ENCODE data around the gene TRIP10. TPM values are rescaled to one million over a fixed set of nuclear protein-coding genes. Genes with fewer than 3 reads are reported as not detected.
"Not testable (repeated sequence)": the region's sequence is repeated elsewhere in the genome, so short reads cannot be mapped to it uniquely, and the experiment has no call there.

The TRIP10 gene
- total RNA-seq, 1 donor from 2014 or later: 50.5 TPM

DNA sequence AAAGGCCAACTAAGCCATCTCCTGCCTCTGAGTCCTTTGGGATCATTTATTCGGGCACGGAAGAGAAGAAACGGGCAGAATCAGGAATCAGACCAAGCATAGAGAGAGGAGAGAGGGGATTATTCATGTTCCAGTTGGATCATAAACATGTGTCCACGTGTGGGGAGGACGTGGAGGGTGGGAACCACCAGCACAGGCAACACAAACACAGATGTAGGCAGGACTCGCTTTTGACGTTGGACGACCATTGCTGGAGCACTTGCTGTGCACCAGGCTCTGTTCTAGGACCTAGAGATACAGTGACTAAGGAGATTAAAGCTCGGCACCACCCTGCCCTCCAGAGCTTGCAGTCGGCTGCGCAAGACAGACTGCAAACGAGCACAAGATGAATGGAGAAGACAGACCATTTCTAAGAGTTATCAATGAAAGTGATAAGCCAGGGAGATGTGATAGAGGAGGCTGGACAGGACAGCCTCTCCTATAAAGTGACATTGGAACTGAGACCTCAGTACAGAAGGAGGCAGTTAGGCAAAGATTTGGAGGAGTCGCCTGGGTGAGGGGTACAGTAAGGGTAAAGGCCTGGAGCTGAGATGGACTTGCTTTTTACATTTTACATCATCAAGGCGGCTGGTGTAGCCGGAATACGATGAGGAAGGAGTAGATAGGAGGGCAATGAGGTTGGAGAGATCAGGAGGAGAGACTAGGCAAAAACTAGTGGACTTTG lies 27.0 kb downstream of the TRIP10 start:
- DNase-seq (ENCODE audit: low read depth, low spot score): no peak

DNA sequence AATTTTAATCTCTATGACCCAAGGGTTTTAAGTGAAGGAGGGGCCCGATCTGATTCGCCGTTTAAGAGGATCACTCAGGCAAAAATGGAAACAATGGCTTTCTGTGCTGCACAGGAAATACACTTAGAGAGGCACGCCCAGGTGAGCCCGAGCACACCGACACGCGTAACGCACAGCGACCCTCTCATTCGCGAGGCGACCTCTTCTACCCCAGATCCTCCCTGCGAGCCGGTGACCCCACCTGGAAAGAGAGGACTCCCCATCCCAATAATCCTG lies 27.5 kb downstream of the TRIP10 start:
- no peak for DNase-seq (ENCODE audit: low read depth, low spot score)

DNA sequence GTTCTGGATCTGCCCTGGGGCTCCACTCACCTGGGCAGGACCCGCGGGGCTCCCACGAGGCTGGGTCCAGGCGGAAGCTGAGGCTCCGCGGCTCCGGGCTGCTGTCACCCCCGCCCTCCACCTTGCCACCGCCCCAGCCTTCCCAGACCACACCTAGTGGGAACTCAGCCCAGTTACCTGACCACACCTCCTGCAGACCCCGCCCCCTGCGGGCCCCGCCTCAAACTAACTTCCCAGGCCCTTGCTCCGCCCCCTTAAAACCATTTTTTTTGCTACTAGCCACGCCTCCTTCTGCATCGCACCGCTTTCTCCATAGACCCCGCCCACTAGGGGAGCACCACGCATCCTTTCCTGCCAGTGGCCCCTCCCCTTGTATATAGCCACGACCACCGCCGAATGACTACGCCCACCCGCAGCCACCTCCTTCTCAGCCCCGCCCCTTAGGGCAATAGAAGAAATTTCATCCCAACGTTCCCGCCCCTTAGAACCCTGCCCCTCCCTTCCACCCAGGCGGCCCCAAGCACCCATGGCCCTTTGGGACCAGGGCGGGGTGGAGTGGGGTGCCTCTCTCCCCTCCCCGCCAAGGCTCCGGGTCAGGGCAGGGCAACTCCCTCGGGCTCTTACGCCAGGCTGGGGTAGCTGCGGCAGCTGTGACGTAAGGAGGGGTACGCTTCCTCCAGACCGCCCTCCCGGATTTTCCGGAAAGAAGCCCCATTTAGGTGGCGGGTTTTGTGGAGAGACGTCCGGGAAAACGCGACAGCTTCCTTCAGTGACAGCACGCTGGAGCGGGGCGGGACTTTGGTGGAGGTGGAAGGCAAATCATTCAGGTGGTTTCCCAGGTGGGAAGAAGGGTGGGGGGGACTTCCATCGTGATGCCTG lies 28.1 kb downstream of the TRIP10 start, which contains the start of gene SH2D3A:
SH2D3A (minus strand) TSS at position 79 of the 879 bp plus-strand sequence. CDS start 3,687 bp downstream, outside the sequence.
- DNase-seq (ENCODE audit: low read depth, low spot score): no peak

DNA sequence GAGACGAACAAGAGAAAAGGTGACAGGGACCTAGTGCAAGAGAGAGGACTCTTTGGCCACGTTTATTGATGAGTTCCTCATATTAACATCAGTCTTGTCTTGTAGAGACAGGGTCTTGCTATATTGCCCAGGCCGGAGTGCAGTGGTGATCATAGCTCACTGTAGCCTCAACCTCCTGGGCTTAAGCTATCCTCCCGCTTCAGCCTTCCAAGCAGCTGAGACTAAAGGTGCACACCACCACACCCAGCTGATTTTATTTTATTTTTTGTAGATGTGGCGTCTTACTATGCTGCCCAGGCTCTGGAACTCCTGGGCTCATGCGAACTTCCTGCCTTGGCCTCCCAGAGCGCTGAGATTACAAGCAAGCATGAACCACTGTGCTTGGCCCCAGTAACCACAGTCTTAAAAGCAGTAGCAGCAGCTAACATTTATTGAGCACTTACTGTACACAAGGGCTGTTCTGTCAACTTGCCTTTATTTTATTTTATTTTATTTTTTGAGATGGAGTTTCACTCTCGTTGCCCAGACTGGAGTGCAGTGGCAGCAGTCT lies 28.8 kb downstream of the TRIP10 start:
- DNase-seq (ENCODE audit: low read depth, low spot score): no peak

DNA sequence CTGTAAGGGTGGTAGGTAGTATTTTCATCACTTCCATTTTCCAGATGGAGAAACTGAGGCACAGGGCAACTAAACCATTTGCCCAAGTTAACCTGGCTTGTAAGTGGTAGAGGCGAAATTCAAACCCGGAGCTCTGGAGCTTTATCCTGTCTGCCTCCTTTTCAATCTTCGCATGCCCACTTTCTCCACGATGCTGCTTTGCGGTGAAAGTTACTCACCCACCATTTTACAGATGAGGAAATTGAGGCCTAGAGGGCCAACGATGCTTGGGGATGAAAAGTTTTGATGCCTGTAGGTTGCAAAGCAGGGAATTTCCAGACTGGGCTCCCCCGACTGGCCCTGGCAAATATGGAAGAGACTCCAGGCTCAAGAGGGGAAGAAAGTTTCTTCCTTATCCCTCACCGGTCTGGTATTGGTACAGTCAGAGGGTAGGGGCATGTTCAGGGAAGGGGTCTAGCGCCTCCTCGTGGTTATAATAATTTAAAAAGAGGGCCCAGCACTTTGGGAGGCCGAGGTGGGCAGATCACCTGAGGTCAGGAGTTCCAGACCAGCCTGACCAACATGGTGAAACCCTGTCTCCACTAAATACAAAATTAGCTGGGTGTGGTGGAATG lies 29.6 kb downstream of the TRIP10 start:
- no peak for DNase-seq (ENCODE audit: low read depth, low spot score)

DNA sequence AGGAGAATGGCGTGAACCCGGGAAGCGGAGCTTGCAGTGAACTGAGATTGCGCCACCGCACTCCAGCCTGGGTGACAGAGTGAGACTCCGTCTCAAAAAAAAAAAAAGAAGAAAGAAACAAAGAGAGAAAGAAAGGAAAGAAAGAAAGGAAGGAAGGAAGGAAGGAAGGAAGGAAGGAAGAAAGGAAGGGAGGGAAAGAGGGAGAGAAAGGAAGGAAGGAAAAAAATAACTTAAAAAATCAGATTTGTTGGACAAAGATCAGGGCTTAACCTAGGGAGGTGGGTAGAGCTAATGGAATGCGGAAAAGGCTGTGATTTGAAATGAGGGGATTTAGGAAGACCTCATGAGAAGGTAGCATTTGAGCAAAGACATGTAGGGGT lies 32.2 kb downstream of the TRIP10 start:
- DNase-seq (ENCODE audit: low read depth, low spot score): not testable (repeated sequence)

DNA sequence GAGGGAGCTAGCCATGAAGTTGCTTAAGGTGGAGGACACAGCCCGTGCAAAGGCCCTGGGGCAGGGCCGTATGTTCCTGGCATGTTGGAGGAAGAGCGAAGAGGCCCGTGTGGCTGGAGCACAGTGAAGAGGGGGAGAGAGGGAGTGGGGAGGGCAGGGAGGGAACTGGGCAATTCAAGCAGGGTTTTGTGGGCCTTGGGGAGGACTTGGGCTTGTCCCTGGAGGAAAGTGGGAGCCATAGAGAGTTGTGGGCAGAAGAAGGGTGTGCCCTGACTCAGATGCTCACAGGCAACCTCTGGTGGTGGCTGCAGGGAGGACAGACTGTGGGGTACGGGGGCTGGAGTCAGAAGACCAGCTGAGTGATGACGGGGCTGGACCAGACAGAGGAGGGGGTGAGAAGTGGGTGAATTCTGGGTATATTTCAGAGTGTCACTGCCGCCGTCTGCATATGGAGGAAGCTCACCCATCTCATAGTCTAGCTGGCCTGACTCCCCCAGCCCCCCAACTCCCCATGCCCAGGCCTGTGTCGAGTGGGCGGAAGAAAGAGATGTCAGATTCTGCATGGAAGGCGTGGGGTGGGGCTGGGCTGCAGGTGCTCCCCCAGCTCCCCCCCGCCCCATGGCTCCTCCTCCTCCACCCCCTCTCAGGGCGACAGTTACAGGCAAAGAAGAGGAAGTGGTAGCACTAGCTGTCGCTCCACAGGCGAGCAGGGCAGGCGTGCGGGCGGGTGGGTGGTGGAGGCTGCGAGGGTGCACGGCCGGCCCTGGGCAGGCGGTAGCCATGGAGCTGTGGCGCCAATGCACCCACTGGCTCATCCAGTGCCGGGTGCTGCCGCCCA lies 32.8 kb downstream of the TRIP10 start, which contains the start of gene VAV1:
VAV1 (plus strand) TSS at position 681 of the 838 bp plus-strand sequence; CDS start at position 781, 100 bp downstream.
- DNase-seq (ENCODE audit: low read depth, low spot score): no peak

DNA sequence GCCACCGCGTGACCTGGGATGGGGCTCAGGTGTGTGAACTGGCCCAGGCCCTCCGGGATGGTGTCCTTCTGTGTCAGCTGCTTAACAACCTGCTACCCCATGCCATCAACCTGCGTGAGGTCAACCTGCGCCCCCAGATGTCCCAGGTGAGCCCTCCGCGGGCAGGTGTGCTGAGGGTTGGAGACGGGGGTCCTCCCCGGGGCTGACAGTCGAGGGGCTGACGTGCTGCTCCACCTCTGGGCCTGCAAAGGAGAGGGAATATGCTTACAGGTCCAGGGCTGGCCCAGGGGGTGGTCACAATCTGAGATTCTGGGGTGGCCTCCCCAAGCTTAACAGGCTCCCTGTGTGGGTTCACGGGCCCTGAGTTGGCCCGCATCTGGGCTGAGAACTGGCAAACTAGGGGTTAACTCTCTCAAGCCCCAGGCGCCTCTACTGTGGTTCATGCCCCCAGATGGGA lies 33.4 kb downstream of the TRIP10 start:
- DNase-seq (ENCODE audit: low read depth, low spot score): no peak

DNA sequence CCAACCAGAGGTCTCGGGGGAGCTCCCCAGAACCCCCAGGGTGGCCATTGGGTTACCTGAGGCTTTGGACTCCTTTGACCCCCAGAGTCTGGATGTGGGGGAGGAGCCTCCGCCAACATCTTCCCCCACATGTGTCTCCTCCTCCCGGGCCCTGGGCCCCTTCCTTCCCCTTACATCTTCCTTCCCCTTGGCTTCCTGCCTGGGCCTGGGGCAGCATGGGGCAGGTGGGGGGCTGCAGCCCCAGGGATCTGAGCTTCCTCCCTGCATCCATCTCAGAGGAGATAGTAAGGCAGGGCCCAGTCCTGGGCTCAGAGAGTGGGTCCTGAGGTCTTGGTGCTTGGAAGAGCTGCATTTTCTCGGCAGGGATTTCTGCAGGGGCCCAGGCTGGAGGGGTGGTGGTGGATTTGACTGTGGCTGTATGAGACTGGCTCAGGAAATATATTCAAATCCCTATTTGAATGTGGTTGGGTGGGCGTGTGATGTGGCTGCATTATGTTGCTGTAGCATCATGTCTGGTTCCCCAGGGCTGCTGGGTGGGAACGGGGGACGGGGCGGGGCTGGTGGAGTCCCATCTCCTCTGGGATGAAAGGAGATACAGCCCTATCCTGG lies 33.9 kb downstream of the TRIP10 start:
- no peak for DNase-seq (ENCODE audit: low read depth, low spot score)

DNA sequence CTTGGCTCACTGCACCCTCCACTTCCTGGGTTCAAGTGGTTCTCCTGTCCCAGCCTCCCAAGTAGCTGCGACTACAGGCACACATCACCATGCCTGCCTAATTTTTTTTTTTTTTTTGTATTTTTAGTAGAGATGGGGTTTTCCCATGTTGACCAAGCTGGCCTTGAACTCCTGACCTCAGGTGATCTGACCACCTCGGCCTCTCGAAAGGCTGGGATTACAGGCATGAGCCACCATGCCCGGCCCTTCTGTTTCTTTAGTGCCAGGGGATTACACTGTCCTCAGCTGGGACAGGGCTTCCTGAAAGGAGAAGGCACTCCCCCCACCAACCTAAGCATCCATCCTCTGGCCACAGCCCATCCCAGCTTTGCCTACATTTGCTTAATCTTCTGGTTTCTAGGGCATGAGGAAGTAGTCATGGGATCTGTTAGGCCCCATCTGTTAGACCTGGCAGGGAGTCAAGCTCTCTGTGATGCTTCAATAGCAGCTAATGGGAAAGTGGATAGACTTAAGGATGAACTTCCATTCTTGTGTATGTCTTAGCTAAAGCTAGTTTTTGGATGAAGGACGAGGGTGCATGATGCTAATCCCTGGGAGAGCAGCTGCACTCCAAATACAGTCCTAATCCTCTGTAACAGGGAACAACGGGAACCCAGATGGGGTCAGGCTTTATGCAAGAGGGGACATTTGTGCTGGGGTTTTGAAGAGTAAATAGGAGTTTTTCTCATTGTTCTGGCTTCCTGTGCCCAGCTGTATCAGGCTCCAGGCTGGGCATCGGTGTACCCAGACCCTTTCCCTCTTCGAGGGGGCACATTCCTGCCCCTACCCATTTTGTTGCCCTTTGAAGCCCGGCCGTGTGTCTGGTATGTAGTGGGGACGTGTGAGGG lies 35.6 kb downstream of the TRIP10 start:
- DNase-seq (ENCODE audit: low read depth, low spot score): no peak

DNA sequence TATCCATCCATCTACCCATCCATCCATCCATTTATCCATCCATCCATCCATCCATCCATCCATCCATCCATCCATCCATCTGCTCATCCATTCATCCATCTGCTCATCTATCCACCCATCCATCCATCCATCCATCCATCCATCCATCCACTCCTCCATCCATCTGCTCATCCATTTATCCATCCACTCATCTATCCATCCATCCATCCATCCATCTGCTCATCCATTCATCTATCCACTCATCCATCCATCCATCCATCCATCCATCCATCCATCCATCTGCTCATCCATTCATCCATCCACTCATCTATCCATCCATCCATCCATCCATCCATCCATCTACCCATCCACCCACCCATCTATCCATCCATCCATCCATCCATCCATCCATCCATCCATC lies 36.6 kb downstream of the TRIP10 start:
- not testable (repeated sequence) for DNase-seq (ENCODE audit: low read depth, low spot score)

DNA sequence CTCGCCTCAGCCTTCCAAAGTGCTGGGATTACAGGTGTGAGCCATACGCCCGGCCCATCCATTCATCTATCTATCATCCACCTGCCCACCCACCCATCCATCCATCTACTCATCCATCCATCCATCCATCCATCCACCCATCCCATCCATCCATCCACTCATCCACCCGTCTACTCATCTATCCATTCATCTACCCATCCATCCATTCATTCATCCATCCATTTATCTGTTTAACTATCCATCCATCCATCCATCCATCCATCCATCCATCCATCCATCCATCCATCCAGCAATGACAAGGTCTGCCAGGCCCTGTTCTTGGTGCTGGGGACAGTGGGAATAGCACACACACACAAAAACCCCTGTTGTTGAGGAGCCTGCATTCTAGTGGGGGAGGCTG lies 37.5 kb downstream of the TRIP10 start:
- DNase-seq (ENCODE audit: low read depth, low spot score): no peak

DNA sequence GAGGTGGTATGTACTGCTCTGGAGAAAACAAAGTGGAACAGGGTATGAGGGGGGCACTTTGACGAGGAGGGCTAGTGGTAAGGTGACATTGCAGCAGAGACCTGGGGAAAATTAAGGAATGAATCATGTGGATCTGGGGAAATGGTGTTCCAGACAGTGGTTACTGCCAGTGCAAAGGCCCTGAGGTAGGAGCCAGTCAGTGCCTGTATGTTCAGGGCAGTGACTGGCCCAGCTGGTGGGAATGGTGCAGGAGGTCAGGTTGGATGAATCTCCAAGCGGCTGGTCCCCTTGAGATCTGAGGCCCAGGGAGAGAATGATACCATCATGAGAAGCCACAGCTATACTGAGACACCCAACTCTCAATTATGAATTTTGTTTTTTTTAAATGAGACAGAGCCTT lies 38.0 kb downstream of the TRIP10 start:
- no peak for DNase-seq (ENCODE audit: low read depth, low spot score)

DNA sequence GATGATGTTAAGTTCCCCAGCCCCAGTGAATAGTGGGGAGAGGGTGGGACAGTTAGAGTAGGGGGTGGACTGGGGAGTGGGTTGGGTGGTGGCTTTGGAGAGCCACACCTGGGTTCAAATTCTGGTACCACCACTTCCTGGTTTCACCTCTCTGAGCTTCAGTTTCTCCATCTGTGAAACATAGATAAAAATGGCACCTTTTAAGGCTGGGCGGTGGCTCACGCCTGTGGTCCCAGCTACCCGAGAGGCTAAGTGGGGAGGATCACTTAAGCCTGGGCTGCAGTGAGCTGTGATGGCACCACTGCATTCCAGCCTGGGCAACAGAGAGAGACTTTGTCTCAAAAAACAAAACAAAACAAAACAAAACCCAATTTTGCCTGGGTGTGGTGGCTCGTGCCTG lies 38.9 kb downstream of the TRIP10 start:
- no peak for DNase-seq (ENCODE audit: low read depth, low spot score)

DNA sequence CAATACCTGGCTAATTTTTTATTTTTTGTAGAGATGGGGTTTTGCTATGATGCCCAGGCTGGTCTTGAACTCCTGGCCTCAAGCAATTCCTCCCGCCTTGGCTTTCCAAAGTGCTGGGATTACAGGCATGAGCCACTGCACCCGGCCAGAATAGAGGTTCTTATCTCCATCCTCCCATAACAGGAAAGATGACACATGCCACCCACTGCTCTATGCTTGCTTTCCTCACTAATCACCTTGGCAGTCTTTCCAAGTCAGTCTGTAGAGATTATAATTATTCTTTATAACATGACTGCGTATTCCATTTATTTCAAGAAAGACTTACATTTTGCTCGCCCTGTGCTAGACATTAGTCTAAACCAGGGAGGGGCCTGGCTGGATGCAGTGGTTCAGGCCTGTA lies 39.7 kb downstream of the TRIP10 start:
- no peak for DNase-seq (ENCODE audit: low read depth, low spot score)

DNA sequence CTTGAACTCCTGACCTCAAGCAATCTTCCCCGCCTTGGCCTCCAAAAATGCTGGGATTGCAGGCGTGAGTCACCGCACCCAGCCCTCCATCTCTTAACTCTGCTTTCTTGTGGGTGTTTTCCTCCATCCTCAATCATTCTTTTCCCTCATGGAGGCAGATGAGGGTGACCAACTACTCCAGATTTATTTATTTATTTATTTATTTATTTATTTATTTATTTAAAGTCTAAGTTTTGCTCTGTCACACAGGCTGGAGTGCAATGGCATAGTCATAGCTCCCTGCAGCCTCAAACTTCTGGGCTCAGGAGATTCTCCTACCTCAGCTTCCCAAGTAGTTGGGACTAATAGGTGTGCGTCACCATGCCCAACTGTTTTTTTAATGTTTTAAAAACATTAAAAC lies 47.9 kb downstream of the TRIP10 start:
- no peak for DNase-seq (ENCODE audit: low read depth, low spot score)

DNA sequence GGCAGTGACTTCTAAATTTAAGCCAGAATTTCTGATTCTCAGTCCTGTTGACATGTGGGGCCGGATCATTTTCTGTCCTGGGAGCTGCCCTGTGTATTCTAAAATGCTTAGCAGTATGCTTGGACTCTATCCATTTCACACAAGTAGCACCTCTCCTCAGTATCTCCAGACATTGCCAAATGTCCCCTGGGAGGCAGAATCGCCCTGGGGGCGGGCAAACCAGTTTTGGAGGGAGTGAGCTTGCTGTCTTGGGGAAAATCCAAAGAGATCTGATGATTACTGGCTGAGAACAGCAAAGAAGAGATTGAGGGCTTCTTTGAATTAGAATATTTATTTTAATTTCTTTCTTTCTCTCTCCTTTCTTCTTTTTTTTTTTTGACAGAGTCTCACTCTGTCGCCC lies 49.4 kb downstream of the TRIP10 start:
- no peak for DNase-seq (ENCODE audit: low read depth, low spot score)

DNA sequence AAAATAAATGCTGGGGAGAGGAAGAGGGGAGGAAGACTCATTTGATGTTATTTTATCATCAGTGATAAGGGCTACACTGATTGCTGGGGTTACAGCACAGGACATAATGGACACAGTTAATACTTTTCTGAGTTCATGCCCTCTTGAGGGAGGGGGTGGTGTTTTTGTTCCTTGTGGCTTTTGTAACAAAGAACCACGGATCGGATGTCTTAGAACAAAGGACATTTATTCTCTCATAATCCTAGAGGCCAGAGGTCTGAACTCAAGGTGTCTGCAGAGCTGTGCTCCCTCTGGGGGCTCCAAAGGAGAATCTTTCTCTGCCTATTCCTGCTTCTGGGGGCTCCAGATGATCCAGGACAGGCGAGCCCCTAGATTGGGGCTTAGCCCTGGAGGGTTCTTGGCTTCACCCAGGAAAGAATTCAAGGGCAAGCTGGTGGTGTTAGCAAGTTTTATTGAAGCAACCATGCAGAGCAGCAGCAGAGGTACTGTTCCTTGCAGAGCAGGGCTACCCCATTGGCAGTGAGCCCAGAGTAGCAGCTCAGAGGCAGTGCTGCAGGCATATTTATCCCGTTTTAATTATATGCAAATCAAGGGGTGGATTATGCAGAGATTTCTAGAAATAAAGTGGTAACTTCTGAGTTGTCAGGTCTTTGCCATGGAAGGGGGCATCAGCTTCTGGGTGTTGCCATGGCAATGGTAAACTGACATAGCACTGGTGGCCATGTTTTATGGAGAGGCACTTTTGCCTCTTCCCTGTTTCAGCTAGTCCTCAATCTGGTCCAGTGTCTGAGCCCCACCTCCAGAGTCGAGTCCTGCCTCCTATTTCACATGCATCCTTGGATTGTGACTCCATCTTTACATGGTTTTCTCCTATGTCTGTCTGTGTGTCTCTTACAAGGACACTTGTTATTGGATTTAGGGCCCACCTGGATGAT lies 51.0 kb downstream of the TRIP10 start:
- DNase-seq (ENCODE audit: low read depth, low spot score): no peak

Data from pulmonary artery endothelial cell (primary cell).